Endothelial cell of umbilical vein (primary cell): ENCODE measurements around the gene BCL11B. TPM values are rescaled to one million over a fixed set of nuclear protein-coding genes. Genes with fewer than 3 reads are reported as not detected.

ENCODE experiments used
- BruUV-seq: library from RNA; stranded (reverse); fragments of 400-500 nt; replicated peaks from 2 replicates; lab custom pipeline; 2021; lab: Mats Ljungman, UMichigan
- CTCF ChIA-PET: fragments of 300-600, 350-600 bp; sonication (Branson Sonifier 250); formaldehyde crosslinking; loops from one replicate; lab custom pipeline; 2021; ENCODE audit warnings: antibody characterized with exemption, inconsistent platforms; lab: Charles Lee
- POLR2A ChIA-PET: fragments of 300-600, 350-600 bp; sonication (Branson Sonifier 250); formaldehyde crosslinking; loops from one replicate; lab custom pipeline; 2021; ENCODE audit warnings: antibody characterized with exemption, inconsistent platforms; lab: Charles Lee
- DNase-seq: peaks from one replicate; pipeline ENCODE4 v3.0.0-alpha.2; 2011; ENCODE audit warnings: low read depth, low spot score
- FAIRE-seq: peaks from 2 replicates; lab custom pipeline; 2011; peaks lifted over from hg19 to GRCh38; lab: Jason Lieb, UNC
- H2AFZ ChIP-seq: 2 replicates; pipeline ENCODE4 v1.6.0; 2012; ENCODE audit warnings: low read depth, low read length, control low read depth, inconsistent platforms
- H3K27ac ChIP-seq: 2 replicates; pipeline ENCODE4 v1.5.1; 2011; ENCODE audit warnings: low read depth, mild to moderate bottlenecking, control low read depth, low read length, moderate library complexity; ENCODE audit not compliant: insufficient read depth
- H3K27me3 ChIP-seq, 2 experiments: 2 replicates each; pipeline versions ENCODE4 v1.6.0 to v1.6.1; 2011; ENCODE audit warnings: low read length in 2 of 2, mixed read lengths in 1 of 2; ENCODE audit not compliant: control insufficient read depth in 2 of 2, insufficient read depth in 2 of 2
- H3K36me3 ChIP-seq, 2 experiments: 2 replicates in 1 of 2; 3 replicates in 1 of 2; pipeline ENCODE4 v1.5.1; 2011; ENCODE audit warnings: low read length in 2 of 2, mild to moderate bottlenecking in 1 of 2, moderate library complexity in 1 of 2; ENCODE audit not compliant: control insufficient read depth in 2 of 2, insufficient read depth in 2 of 2; ENCODE audit errors: extremely low read depth in 1 of 2
- H3K4me1 ChIP-seq: 3 replicates; pipeline ENCODE4 v1.5.1; 2011; ENCODE audit warnings: mild to moderate bottlenecking, low read length; ENCODE audit not compliant: control insufficient read depth, insufficient read depth; ENCODE audit errors: extremely low read depth
- H3K4me2 ChIP-seq: 2 replicates; pipeline ENCODE4 v1.6.1; 2011; ENCODE audit warnings: low read length, control low read depth, mixed read lengths; ENCODE audit not compliant: insufficient read depth
- H3K4me3 ChIP-seq, 3 experiments: fragments of 200-600 bp in 1 of 3; sonication (generic), shearing (Covaris generic) in 1 of 3; replicated peaks in 1 of 3; 2 replicates each; pipeline ENCODE4 v1.5.1; 2011 to 2016; ENCODE audit warnings: control low read depth in 3 of 3, low read length in 3 of 3, mild to moderate bottlenecking in 2 of 3, inconsistent platforms in 1 of 3, low read depth in 1 of 3, moderate library complexity in 1 of 3; ENCODE audit not compliant: insufficient read depth in 1 of 3
- H3K79me2 ChIP-seq: 2 replicates; pipeline ENCODE4 v1.6.0; 2012; ENCODE audit warnings: low read length, inconsistent platforms; ENCODE audit not compliant: control insufficient read depth, insufficient read depth
- H3K9ac ChIP-seq: replicated peaks from 2 replicates; pipeline ENCODE3; 2011; ENCODE audit warnings: low read length, control low read depth; ENCODE audit not compliant: insufficient read depth; ENCODE audit errors: extremely low read depth
- H3K9me1 ChIP-seq: replicated peaks from 3 replicates; pipeline ENCODE4 v1.6.0; 2011; ENCODE audit warnings: mild to moderate bottlenecking, low read length; ENCODE audit not compliant: control insufficient read depth, insufficient read depth; ENCODE audit errors: extremely low read depth
- H3K9me3 ChIP-seq: replicated peaks from 2 replicates; pipeline ENCODE4 v1.5.1; 2012; ENCODE audit warnings: low read length, inconsistent platforms; ENCODE audit not compliant: control insufficient read depth, insufficient read depth
- H4K20me1 ChIP-seq: replicated peaks from 2 replicates; pipeline ENCODE3; 2011; ENCODE audit warnings: mild to moderate bottlenecking, low read length; ENCODE audit not compliant: control insufficient read depth, insufficient read depth; ENCODE audit errors: extremely low read depth
- CTCF ChIP-seq, 2 donors: IDR thresholded peaks; 1 replicate in 1 of 2; 2 replicates in 1 of 2; pipeline ENCODE4 v1.5.1; 2011; ENCODE audit warnings: low read length in 2 of 2, mild to moderate bottlenecking in 2 of 2, moderate library complexity in 2 of 2, control low read depth in 1 of 2, inconsistent platforms in 1 of 2, low read depth in 1 of 2; ENCODE audit not compliant: insufficient read depth in 1 of 2; ENCODE audit errors: extremely low read depth in 1 of 2
- EZH2 ChIP-seq: IDR thresholded peaks from 2 replicates; pipeline ENCODE4 v1.6.1; 2012; ENCODE audit warnings: borderline replicate concordance, low read depth, mild to moderate bottlenecking, moderate library complexity, low read length, inconsistent platforms; ENCODE audit not compliant: severe bottlenecking
- FOS ChIP-seq: IDR thresholded peaks from 2 replicates; pipeline ENCODE4 v1.6.1; 2011; ENCODE audit warnings: mild to moderate bottlenecking, low read length, moderate library complexity, borderline replicate concordance; ENCODE audit not compliant: insufficient read depth
- GATA2 ChIP-seq: IDR thresholded peaks from 2 replicates; pipeline ENCODE4 v1.7.0; 2011; ENCODE audit warnings: low read depth, mild to moderate bottlenecking, moderate library complexity, mixed read lengths, low read length; ENCODE audit not compliant: insufficient read length, insufficient read depth
- JUN ChIP-seq: IDR thresholded peaks from 2 replicates; pipeline ENCODE4 v1.6.1; 2011; ENCODE audit warnings: borderline replicate concordance, low read depth; ENCODE audit not compliant: insufficient read length, insufficient read depth
- MAX ChIP-seq: IDR thresholded peaks from 2 replicates; pipeline ENCODE4 v1.6.1; 2011; ENCODE audit not compliant: insufficient read depth, insufficient read length
- MYC ChIP-seq: IDR thresholded peaks from one replicate; pipeline ENCODE4 v1.6.1; 2011; ENCODE audit warnings: mild to moderate bottlenecking, low read depth, low read length
- POLR2A ChIP-seq: IDR thresholded peaks from 2 replicates; pipeline ENCODE4 v1.6.1; 2012; ENCODE audit warnings: low read depth, mild to moderate bottlenecking, control low read depth, low read length
- POLR2AphosphoS5 ChIP-seq: IDR thresholded peaks from 2 replicates; pipeline ENCODE4 v1.6.1; 2012; ENCODE audit warnings: low read depth, mild to moderate bottlenecking, control low read depth, low read length, moderate library complexity; ENCODE audit not compliant: insufficient read depth
- dilution Hi-C: fragments of 300-500 bp; cut with MboI; formaldehyde crosslinking; loops from one replicate; pipeline ENCODE4 v1.15.0; 2019; ENCODE audit warnings: low sequenced_read_pairs; ENCODE audit not compliant: extremely low pct_ligation_motif_present
- intact Hi-C: fragments of 100-400 bp; cut with micrococcal nuclease; formaldehyde crosslinking; loops from one replicate; pipeline ENCODE4 v1.10.0; 2022
- polyA plus RNA-seq, 4 experiments: library from polyadenylated mRNA; depleted of rRNA in 3 of 4; stranded (reverse) in 3 of 4; unstranded in 1 of 4; fragments of >200 nt; gene quantifications; 2 replicates each; pipeline versions ENCODE4 v1.2.1 to v1.2.3, GENCODE V29; 2011 to 2012; ENCODE audit warnings: missing spikeins in 1 of 4
- total RNA-seq: library from RNA; stranded (reverse); gene quantifications from 2 replicates; pipeline ENCODE4 v1.2.3, GENCODE V29; 2021

Gene BCL11B
- total and polyA plus RNA-seq, 2 donors (not counting 3 experiments of a cell fraction or from before 2014, with no cell fraction given), result 0.03 to 0.07 TPM

DNA sequence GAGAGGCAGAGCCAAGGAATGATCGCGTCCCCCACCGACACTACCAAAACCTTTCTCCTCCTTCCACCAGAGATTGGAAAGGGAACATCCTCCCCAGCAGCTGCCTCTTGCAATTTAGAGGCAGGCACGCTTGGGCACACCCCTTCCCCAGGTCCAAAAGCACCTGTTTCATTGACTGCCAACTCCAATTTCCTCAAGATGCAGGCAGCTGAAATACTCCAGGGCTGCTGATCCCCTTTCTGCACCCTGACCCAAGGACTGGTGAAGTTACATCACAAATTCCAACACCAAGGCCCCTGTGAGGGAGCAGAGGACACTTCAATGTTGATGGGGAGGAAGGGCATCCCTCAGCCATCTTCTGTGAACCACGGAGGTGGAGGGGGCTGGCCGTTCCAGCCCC, 33.8 kb downstream of the BCL11B start:
- dilution Hi-C loops, result no loop called here
- peaks cover 2% of the 10 kb centered on the region for H3K9me3 ChIP-seq
- H2AFZ ChIP-seq, result no peak overlapping the region
- DNase-seq (no peak), FAIRE-seq (no peak)
- ChIA-PET CTCF (no interaction called here), POLR2A (no interaction called here)
- H3K4me3 ChIP-seq, result no peak overlapping the region
- H3K4me2 ChIP-seq, result no peak overlapping the region
- no peaks in the 10 kb centered on the region for H3K36me3 ChIP-seq
- H3K79me2 ChIP-seq, result no peaks in the 10 kb centered on the region
- no peaks in the 10 kb centered on the region for H4K20me1 ChIP-seq
- BruUV-seq, result no TSS peak
- H3K9ac ChIP-seq, result no peak overlapping the region
- intact Hi-C loops, result no loop called here
- H3K27ac ChIP-seq, result no peak overlapping the region
- H3K4me1 ChIP-seq, result no peaks in the 10 kb centered on the region
- TF ChIP-seq POLR2A (no peak), GATA2 (no peak), MYC (no peak), CTCF (IDR thresholded peaks at IDR 0.05; ENCODE audit: extremely low read depth in 1 of 2, insufficient read depth in 1 of 2, low read depth in 1 of 2, low read length in 2 of 2) (no peak), POLR2AphosphoS5 (no peak), FOS (no peak), JUN (no peak), EZH2 (no peak), MAX (no peak)
- H3K9me1 ChIP-seq, result no peaks in the 10 kb centered on the region
- no peaks in the 10 kb centered on the region for H3K27me3 ChIP-seq
